HT1080 (cell line): ENCODE results near the gene CDH18. TPM values are rescaled to one million over a fixed set of nuclear protein-coding genes. Genes with fewer than 3 reads are reported as not detected.

Experiments used
- DNase-seq: peaks from one replicate; pipeline ENCODE4 v3.0.0-alpha.2; 2015; ENCODE audit warnings: low read depth
- total RNA-seq: library from RNA; depleted of rRNA; stranded (reverse); fragments of >200 nt; shearing (Covaris generic); gene quantifications from 2 replicates; pipeline ENCODE4 v1.2.3, GENCODE V29; 2014

CDH18 gene
- total RNA-seq, 1 experiment from 2014 or later: 0.31 TPM

- no peak for DNase-seq
These were observed 248.3 kb downstream of the CDH18 start for GRCh38 chr5:19739671-19740070.

- DNase-seq: no peak
These were observed 253.2 kb downstream of the CDH18 start for GRCh38 chr5:19734776-19735175.

- peak; percentile 4 for DNase-seq
These were observed 254.1 kb downstream of the CDH18 start for GRCh38 chr5:19733612-19734495.

DNA sequence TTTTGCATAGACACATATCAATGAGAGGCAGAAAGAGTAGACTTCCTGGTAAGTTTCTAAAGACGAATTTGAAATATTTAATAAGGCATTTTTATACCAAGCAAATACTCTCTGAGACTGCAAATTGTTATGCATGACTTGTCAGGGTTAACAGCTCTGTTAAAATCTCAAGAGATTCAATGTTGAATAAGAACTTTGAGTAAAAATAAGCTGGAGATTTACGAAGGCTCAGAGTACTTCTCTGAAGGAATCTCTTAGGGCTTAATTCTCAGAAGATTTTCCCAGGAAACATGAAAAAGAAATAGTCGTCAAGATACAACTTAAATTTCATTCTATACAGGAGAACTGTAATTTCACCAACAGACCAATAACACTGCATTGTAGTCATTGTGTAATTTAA is 259.4 kb downstream of the CDH18 start:
- no peak for DNase-seq

DNA sequence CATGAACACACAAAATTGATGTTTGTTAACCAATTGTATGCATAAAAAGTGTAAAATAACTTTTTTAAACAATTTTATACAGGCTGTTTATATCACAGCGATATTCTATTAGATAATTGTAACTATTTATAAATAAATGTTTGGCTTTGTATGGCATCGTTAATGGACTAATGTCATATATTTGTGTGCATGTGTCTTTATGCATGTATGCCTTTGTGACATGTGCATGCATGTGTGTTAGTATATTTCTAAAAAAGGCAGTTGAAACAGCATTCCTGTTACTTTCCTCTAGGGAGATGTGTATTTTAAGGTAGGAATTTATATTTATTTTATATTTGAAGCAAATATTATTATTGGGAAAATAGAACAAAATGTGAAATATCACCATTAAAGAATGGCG is 268.9 kb downstream of the CDH18 start:
- DNase-seq: no peak

GRCh38 chr5:19713740-19714139 is 274.3 kb downstream of the CDH18 start:
- no peak for DNase-seq

DNA sequence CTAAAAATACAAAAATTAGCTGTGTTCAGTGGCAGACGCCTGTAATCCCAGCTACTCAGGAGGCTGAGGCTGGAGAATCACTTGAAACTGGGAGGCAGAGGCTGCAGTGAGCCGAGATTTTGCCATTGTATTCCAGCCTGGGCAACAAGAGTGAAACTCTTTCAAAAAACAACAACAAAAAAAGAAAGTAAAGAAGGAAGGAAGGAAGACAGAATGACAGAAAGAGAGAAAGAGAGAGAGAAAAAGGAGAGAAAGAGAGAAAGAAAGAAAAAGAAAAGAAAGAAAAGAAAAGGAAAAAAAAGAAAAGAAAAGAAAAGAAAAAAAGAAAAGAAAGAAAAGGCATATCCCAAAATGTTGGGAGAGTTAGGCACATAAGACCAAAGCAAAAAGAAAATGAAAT is 278.6 kb downstream of the CDH18 start:
- no peak for DNase-seq

DNA sequence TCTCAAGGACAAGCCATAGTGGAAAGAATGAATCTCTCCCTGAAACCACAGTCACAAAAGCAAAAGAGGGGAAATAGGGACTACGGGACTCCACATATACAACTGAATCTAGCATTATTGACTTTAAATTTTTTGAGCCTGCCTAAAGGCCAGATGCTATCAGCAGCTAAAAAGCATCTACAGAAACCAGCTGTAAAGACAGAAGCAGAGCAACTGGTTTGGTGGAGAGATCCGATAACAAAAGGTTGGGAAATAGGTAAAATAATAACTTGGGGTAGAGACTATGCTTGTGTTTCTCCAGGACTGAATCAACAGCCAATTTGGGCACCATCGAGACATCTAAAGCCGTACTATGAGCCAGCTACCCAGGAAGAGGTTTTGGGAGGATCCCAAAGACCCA is 281.2 kb downstream of the CDH18 start:
- DNase-seq: no peak

GRCh38 chr5:19701731-19702130 is 286.3 kb downstream of the CDH18 start:
- no peak for DNase-seq

- DNase-seq: no peak
These were observed 292.9 kb downstream of the CDH18 start for GRCh38 chr5:19694949-19695611.

- DNase-seq: no peak
These were observed 297.0 kb downstream of the CDH18 start for GRCh38 chr5:19690978-19691377.

DNA sequence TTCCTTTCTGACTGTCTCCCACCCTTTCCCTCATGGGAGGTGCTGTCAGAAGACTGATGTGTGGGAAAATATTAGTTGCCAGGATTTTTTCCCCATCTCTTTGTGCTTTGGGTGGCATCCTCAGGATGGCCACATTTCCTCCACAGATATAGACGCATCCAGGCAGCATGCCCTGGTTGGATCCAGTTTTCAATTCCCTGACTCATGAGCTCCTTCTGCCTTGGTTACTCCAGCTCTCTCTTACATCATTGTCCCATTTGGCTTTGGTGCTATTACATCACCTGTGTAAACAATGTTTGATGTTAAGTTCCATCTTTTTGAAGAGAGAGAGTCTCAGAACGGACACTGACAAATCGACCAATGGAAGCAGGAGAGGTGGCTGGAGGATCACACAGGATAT is 302.5 kb downstream of the CDH18 start:
- DNase-seq: no peak

DNA sequence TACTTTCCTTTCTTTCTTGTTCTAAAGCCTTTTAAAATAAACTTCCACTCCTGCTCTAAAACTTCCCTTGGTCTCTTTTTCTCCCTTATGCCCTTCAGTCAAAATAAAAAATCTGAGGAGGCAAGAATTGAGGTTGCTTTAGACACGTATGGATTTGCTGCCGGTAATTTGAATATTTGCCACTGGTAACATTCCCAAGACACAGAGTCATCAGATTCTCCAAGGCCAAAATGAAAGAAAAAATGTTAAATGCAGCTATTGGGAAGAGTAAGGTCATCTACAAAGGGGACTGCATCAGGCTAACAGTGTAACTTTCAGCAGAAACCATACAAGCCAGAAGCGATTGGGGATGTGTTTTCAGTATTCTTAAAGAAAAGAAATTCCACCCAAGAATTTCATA is 311.1 kb downstream of the CDH18 start:
- DNase-seq: peak; percentile 36

GRCh38 chr5:19660679-19661078 is 327.3 kb downstream of the CDH18 start:
- no peak for DNase-seq

DNA sequence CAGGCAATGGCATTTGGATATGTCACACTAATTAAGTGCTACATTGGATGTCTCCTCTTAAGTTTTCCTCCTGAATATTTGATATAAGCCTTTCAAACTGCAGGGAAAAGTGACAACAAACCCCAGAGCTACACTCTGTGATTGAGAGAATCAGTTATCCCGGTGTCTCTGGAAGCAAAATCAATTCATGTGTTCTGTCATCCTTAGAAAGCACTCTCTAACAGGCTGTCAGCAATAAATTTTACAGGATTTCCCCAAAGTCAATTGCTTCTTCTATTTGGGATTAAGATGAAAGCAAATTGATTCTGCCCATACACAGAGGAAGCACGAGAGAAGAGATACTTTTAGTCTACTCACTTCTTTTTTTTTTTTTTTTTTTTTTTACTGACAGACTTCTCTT is 332.4 kb downstream of the CDH18 start:
- no peak for DNase-seq

DNA sequence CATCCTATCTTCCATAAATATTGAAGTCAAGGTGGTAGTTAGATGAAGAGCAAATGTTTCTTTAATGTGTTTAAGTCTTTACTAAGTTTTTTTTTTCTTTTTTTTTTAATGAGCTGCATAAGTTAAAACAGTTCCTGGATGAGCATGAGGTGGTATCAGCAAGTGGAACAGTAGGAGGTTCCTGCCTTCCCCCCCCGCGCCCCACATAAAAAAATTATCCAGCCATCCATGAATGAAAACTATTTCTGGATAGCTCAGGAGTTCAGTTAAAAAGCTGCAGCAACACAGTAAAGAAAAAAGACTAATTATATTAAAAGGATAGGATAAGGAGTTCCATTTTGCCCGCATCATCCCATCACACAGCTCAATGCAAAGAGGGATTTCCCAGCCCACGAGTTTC is 349.5 kb downstream of the CDH18 start:
- DNase-seq: no peak

DNA sequence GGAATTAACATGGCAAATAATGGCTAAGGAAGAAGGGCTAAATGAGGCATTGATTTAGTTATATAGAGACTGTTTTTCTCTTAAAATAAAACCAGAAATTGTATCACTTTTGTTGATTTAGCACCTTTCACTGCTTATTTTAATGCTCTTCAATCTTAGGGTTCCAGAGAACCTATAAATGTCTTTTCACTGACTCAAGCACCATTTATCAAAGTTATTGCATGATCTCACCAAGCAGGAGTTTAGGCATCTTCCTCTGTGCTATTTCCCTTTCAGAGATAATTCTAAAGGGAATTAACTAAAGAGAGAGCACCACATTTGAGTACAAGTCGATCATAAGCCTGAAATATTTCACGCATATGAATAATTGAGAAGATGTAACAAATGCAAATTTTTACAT is 357.1 kb downstream of the CDH18 start:
- no peak for DNase-seq

- DNase-seq: no peak
These were observed 361.8 kb downstream of the CDH18 start for GRCh38 chr5:19626211-19626610.

DNA sequence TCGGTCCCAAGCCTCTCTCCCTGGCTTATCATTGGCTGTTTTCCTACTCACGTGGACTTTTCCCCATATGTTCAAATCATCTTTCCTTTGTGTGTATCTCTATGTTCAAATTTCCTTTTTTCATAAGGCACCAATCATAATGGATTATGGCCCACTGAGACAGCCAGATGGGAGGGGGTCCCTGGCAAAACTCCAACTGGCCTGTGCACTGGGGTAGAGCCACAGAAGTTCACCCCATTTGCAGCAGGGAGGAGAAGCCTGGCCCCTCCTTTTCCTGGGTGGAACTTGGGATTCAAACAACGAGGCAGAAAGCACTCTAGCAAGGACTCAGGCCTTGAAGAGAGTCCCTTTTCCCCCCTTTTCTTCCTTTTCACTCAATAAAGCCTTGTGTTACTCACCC is 362.4 kb downstream of the CDH18 start:
- no peak for DNase-seq

- DNase-seq: no peak
These were observed 368.4 kb downstream of the CDH18 start for GRCh38 chr5:19619571-19619970.

DNA sequence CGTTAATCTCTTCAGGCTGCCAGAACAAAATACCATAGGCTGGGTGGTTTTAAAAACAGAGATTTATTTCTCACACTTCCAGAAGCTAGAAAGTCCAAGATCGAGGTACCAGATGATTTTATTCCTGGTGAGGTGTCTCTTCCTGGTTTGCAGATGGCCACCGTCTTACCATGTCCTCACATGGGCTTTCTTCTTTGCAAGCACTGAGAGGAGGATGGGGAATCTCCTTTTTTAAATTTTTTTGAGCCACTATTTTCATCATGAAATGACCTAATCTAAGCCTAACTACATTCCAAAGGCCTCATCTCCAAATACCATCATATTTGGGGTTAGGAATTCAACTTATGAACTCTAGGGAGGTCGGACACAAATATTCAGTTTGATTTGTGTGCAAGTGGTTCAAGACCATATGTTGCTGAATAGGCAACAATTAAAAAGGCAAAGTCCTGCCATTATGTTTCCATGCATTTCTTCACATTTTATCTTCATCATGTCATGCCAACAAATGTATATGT is 371.2 kb downstream of the CDH18 start:
- no peak for DNase-seq

- DNase-seq: peak; percentile 1
These were observed 372.3 kb downstream of the CDH18 start for GRCh38 chr5:19615661-19616060.

DNA sequence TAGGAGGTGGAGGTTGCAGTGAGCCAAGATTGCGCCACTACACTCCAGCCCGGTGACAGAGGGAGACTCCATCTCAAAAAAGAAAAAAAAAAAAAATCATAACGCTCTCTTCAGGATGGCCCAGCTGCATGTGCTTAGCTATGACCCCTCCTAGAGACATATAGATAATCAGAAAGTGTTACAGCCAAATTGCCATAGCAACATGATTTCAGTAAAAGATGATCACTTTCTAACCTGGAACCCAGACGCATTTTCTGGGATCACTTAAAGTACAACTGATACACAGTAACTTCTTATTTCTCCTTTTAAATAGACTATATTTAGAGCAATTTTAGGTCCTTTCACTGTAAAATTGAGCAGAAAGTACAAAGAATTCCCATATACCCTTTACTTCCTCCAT is 372.9 kb downstream of the CDH18 start:
- DNase-seq: no peak
